PFSK-1 (cell line): ENCODE data around the gene LOXL3.

Source experiments
- FOXP2 ChIP-seq: optimal IDR thresholded peaks from 2 replicates; pipeline ENCODE3; 2011; ENCODE audit warnings: borderline replicate concordance, control low read depth, inconsistent platforms; ENCODE audit not compliant: insufficient read depth; ENCODE audit errors: extremely low read length, extremely low read depth
- POLR2AphosphoS5 ChIP-seq: IDR thresholded peaks from 2 replicates; pipeline ENCODE4 v1.6.1; 2012; ENCODE audit warnings: low read depth, mild to moderate bottlenecking, control low read depth, low read length, moderate library complexity
- SIN3A ChIP-seq: IDR thresholded peaks from 2 replicates; pipeline ENCODE4 v1.6.1; 2012; ENCODE audit warnings: mild to moderate bottlenecking, low read length, moderate library complexity, borderline replicate concordance; ENCODE audit not compliant: insufficient read depth
- TAF1 ChIP-seq: IDR thresholded peaks from 2 replicates; pipeline ENCODE4 v1.6.1; 2012; ENCODE audit warnings: low read length, control low read depth, borderline replicate concordance; ENCODE audit not compliant: insufficient read depth
- TF ChIP-seq, protein P1 (sequence below), 2 experiments: IDR thresholded peaks; 2 replicates each; pipeline versions ENCODE4 v1.6.1 to v1.8.0; 2011 to 2012; ENCODE audit warnings: low read depth in 2 of 2, low read length in 2 of 2, control low read depth in 1 of 2, inconsistent platforms in 1 of 2, mild to moderate bottlenecking in 1 of 2, moderate library complexity in 1 of 2; ENCODE audit not compliant: insufficient read depth in 1 of 2

The LOXL3 gene

GRCh38 chr2:74551530-74551929 lies 2.2 kb downstream of the LOXL3 start:
- TF ChIP-seq TAF1 (no peak), POLR2AphosphoS5 (no peak), FOXP2 (no peak), SIN3A (no peak)
- TF ChIP-seq, protein P1, sequence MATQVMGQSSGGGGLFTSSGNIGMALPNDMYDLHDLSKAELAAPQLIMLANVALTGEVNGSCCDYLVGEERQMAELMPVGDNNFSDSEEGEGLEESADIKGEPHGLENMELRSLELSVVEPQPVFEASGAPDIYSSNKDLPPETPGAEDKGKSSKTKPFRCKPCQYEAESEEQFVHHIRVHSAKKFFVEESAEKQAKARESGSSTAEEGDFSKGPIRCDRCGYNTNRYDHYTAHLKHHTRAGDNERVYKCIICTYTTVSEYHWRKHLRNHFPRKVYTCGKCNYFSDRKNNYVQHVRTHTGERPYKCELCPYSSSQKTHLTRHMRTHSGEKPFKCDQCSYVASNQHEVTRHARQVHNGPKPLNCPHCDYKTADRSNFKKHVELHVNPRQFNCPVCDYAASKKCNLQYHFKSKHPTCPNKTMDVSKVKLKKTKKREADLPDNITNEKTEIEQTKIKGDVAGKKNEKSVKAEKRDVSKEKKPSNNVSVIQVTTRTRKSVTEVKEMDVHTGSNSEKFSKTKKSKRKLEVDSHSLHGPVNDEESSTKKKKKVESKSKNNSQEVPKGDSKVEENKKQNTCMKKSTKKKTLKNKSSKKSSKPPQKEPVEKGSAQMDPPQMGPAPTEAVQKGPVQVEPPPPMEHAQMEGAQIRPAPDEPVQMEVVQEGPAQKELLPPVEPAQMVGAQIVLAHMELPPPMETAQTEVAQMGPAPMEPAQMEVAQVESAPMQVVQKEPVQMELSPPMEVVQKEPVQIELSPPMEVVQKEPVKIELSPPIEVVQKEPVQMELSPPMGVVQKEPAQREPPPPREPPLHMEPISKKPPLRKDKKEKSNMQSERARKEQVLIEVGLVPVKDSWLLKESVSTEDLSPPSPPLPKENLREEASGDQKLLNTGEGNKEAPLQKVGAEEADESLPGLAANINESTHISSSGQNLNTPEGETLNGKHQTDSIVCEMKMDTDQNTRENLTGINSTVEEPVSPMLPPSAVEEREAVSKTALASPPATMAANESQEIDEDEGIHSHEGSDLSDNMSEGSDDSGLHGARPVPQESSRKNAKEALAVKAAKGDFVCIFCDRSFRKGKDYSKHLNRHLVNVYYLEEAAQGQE (IDR thresholded peaks at IDR 0.05; ENCODE audit: insufficient read depth in 1 of 2, low read depth in 2 of 2, low read length in 2 of 2) = no peak

DNA sequence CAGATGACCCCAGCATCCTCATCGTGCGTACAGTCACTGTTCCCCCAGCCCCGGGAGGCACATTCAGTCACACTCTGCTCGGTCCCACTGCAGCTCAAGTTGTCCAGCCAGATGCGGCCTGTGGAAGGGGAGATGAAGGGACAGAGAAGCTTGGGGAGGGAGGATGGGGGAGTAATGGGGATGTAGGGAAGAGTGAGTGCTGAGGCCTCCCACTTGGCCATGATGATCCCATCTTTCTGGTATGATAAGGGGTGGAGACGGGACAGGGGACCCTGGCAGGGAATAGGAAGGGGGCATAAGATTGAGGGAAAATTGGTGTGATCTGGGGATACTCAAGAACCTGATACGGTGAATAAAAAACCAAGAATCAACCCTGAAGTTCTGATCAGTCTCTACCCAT lies 3.5 kb downstream of the LOXL3 start:
- no peak for TF ChIP-seq FOXP2
- no peak for TF ChIP-seq SIN3A
- TF ChIP-seq, protein P1 (IDR thresholded peaks at IDR 0.05; ENCODE audit: insufficient read depth in 1 of 2, low read depth in 2 of 2, low read length in 2 of 2) = no peak
- TF ChIP-seq TAF1 = no peak
- TF ChIP-seq POLR2AphosphoS5 = no peak

- TF ChIP-seq FOXP2 (peak; percentile 16), POLR2AphosphoS5 (no peak), SIN3A (no peak), TAF1 (no peak)
- TF ChIP-seq, protein P1 (IDR thresholded peaks at IDR 0.05; ENCODE audit: insufficient read depth in 1 of 2, low read depth in 2 of 2, low read length in 2 of 2) = no peak
These were observed 4.6 kb downstream of the LOXL3 start for GRCh38 chr2:74548900-74549826.

GRCh38 chr2:74548285-74548899 lies 5.3 kb downstream of the LOXL3 start:
- TF ChIP-seq TAF1 (no peak), SIN3A (no peak), POLR2AphosphoS5 (no peak), FOXP2 (no peak)
- TF ChIP-seq, protein P1 (IDR thresholded peaks at IDR 0.05; ENCODE audit: insufficient read depth in 1 of 2, low read depth in 2 of 2, low read length in 2 of 2) = no peak
